Psoas muscle (tissue), 8 donors: ENCODE results near the gene BCKDHB. TPM values are rescaled to one million over a fixed set of nuclear protein-coding genes. Genes with fewer than 3 reads are reported as not detected.
"Not testable (repeated sequence)": the region's sequence is repeated elsewhere in the genome, so short reads cannot be mapped to it uniquely, and the experiment has no call there.

Experiments used
- ATAC-seq, 4 donors: fragments of 200-7000 bp; cut with Tn5 transposase; one replicate each; pipeline ENCODE4 v1.9.1; 2020; ENCODE audit warnings: moderate library complexity in 3 of 4, mild to moderate bottlenecking in 2 of 4
- DNase-seq, 2 donors: peaks; one replicate each; pipeline ENCODE4 v3.0.0-alpha.2; 2020
- H3K27ac ChIP-seq: fragments of 200-600 bp; one replicate; pipeline ENCODE4 v1.8.0; 2022
- H3K27me3 ChIP-seq, 3 donors: fragments of 200-600 bp in 1 of 3; one replicate each; pipeline versions ENCODE4 v1.6.1 to v1.8.0; 2013 to 2022; ENCODE audit warnings: low read length in 2 of 3, mild to moderate bottlenecking in 2 of 3, moderate library complexity in 1 of 3; ENCODE audit not compliant: insufficient read depth in 3 of 3
- H3K36me3 ChIP-seq, 2 donors: fragments of 200-600 bp in 1 of 2; one replicate each; pipeline versions ENCODE4 v1.6.1 to v1.8.0; 2013 to 2022; ENCODE audit warnings: low read depth in 1 of 2, mild to moderate bottlenecking in 1 of 2, moderate library complexity in 1 of 2; ENCODE audit not compliant: insufficient read depth in 1 of 2
- H3K4me1 ChIP-seq: fragments of 200-600 bp; one replicate; pipeline ENCODE4 v1.8.0; 2022
- H3K4me3 ChIP-seq: fragments of 200-600 bp; one replicate; pipeline ENCODE4 v1.8.0; 2022; ENCODE audit warnings: mild to moderate bottlenecking
- H3K9me3 ChIP-seq: fragments of 200-600 bp; one replicate; pipeline ENCODE4 v1.8.0; 2022
- WGBS, 3 donors: extraction: QIAGEN DNeasy Blood & Tissue Kit; methylation state at CpG; one replicate each; pipeline versions ENCODE4 v1.1.6 to v1.1.7; 2013; 5-methylcytosine and 5-hydroxymethylcytosine counted together
- intact Hi-C, 2 donors: fragments of 100-400 bp; cut with DNase I; formaldehyde crosslinking; loops; one replicate each; pipeline versions ENCODE4 v1.11.0 to v1.14.2; 2022
- polyA plus RNA-seq, 3 donors: library from polyadenylated mRNA; stranded (reverse); fragments of 200-250 nt; gene quantifications; one replicate each; pipeline ENCODE4 v1.2.3, GENCODE V29; 2013
- total RNA-seq, 4 donors: library from RNA; stranded (reverse); fragmentation: NEBNext Ultra II Directional in 2 of 4; extraction: Animal tissue kit (Norgen Biotek cat#: 25700) in 2 of 4; gene quantifications; one replicate each; pipeline versions ENCODE4 v1.2.1 to v1.2.4, GENCODE V29; 2021 to 2023
- TF ChIP-seq, protein P1 (sequence below): fragments of 200-600 bp; IDR thresholded peaks from one replicate; pipeline ENCODE4 v1.8.0; 2022; ENCODE audit warnings: antibody characterized with exemption
- donor health status: healthy with polysubstance abuse.
- donor health status: DM: no; HTN: no; CAD: no; lungs with moderate emphysema.
- donor health status: Bipolar disorder and iron deficiency.
- donor health status: healthy.
- donor health status: DM: yes; HTN: yes; CAD: no.
- donor health status: DM: no; HTN: no; CAD: no.
- donor health status: DM: no; HTN: no; CAD: no.
- donor health status: DM: yes; HTN: yes; CAD: no.

BCKDHB gene
- total and polyA plus RNA-seq, 7 donors = 3.2 to 13.9 (median 6.7) TPM

DNA sequence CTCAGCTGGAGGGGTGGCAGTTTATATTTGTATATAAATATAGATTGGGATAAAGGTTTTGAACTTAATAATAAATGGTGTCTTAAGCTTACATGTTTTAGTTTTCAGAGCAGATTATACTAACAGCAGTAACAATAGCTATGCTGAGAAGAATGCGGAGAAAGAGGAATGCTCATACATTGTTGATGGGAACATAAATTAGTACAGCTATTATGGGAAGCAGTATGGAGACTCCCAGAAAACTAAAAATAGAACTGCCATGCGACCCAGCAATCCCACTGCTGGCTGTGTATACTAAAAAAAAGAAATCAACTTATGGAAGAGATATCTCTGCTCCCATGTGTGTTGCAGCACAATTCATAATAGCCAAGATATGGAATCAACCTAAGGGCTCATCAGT is 127.9 kb downstream of the BCKDHB start:
- WGBS, 3 donors = 36 to 56% (median 45%) methylated on average over 2 of the region's 2 CpGs
- H3K4me1 ChIP-seq = peaks cover 13% of the 10 kb centered on the region
- ATAC-seq (no peak), DNase-seq (no peak)
- no peak overlapping the region for H3K27ac ChIP-seq
- no peak overlapping the region for H3K4me3 ChIP-seq
- H3K36me3 ChIP-seq = no peaks in the 10 kb centered on the region
- TF ChIP-seq, protein P1, sequence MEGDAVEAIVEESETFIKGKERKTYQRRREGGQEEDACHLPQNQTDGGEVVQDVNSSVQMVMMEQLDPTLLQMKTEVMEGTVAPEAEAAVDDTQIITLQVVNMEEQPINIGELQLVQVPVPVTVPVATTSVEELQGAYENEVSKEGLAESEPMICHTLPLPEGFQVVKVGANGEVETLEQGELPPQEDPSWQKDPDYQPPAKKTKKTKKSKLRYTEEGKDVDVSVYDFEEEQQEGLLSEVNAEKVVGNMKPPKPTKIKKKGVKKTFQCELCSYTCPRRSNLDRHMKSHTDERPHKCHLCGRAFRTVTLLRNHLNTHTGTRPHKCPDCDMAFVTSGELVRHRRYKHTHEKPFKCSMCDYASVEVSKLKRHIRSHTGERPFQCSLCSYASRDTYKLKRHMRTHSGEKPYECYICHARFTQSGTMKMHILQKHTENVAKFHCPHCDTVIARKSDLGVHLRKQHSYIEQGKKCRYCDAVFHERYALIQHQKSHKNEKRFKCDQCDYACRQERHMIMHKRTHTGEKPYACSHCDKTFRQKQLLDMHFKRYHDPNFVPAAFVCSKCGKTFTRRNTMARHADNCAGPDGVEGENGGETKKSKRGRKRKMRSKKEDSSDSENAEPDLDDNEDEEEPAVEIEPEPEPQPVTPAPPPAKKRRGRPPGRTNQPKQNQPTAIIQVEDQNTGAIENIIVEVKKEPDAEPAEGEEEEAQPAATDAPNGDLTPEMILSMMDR = no peak
- intact Hi-C loops = no loop called here
- no peaks in the 10 kb centered on the region for H3K9me3 ChIP-seq
- H3K27me3 ChIP-seq = no peaks in the 10 kb centered on the region

DNA sequence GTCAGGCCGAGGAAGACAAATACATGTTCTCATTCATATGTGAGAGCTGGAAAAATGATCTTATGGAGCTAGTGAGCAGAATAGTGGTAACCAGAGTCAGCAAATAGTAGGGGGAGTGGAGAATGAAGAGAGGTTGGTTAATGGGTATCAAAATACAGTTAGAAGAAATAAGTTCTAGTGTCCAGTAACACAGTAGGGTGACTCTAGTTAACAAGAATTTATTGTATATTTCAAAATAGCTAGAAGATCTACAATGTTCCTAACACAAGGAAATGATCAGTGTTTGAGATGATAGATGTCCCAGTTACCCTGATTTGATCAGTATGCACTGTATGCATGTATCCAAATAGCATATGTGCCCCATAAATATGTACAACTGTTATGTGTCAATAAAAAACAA is 128.4 kb downstream of the BCKDHB start:
- H3K4me1 ChIP-seq = peaks cover 13% of the 10 kb centered on the region
- no peaks in the 10 kb centered on the region for H3K27me3 ChIP-seq
- no peak overlapping the region for H3K4me3 ChIP-seq
- TF ChIP-seq, protein P1 = no peak
- no peak for DNase-seq
- H3K9me3 ChIP-seq = no peaks in the 10 kb centered on the region
- intact Hi-C loops = no loop called here
- WGBS, 3 donors = 33 to 84% (median 82%) methylated on average over 1 of the region's 1 CpG
- no peak for ATAC-seq
- no peaks in the 10 kb centered on the region for H3K36me3 ChIP-seq
- H3K27ac ChIP-seq = no peak overlapping the region

DNA sequence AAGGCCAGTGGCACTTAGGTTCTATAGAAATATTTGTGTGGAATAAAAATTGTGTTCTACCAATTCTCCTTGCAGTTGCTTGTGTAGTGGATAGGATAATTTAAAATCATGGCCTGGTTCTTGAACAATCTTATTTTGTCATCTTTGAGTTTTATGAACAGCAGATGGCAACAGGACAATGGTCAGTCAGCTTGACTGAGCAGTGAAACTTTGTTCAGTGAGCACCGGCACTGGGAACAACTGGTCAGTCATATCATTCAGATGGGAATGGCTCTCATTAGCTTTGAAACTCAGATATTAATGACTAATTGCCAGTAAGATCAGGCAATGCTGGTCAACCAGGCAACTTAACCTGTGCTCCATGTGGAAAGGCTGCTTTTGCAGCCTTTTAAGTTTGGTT is 129.2 kb downstream of the BCKDHB start:
- WGBS, 3 donors = 40 to 68% (median 42%) methylated on average over 1 of the region's 1 CpG
- no peak for ATAC-seq

DNA sequence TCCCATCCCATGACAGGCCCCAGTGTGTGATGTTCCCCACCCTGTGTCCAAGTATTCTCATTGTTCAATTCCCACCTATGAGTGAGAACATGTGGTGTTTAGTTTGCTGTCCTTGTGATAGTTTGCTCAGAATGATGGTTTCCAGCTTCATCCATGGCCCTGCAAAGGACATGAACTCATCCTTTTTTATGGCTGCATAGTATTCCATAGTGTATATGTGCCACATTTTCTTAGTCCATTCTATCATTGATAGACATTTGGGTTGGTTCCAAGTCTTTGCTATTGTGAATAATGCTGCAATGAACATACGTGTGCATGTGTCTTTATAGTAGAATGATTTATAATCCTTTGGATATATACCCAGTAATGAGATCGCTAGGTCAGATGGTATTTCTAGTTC is 132.3 kb downstream of the BCKDHB start:
- peaks cover 13% of the 10 kb centered on the region for H3K4me1 ChIP-seq
- WGBS, 3 donors = 94 to 98% (median 98%) methylated on average over 2 of the region's 2 CpGs
- H3K27me3 ChIP-seq, H3K36me3 ChIP-seq, intact Hi-C loops, ATAC-seq, DNase-seq, H3K27ac ChIP-seq, H3K9me3 ChIP-seq, H3K4me3 ChIP-seq: not testable (repeated sequence)

More for the DNA sequence above, 129.2 kb downstream of the BCKDHB start:
- H3K4me1 ChIP-seq = peaks cover 13% of the 10 kb centered on the region
- TF ChIP-seq, protein P1 = no peak
- H3K27me3 ChIP-seq = no peaks in the 10 kb centered on the region
- H3K36me3 ChIP-seq = no peaks in the 10 kb centered on the region
- no peaks in the 10 kb centered on the region for H3K9me3 ChIP-seq
- intact Hi-C loops = no loop called here
- no peak overlapping the region for H3K4me3 ChIP-seq
- no peak for DNase-seq
- H3K27ac ChIP-seq = no peak overlapping the region

DNA sequence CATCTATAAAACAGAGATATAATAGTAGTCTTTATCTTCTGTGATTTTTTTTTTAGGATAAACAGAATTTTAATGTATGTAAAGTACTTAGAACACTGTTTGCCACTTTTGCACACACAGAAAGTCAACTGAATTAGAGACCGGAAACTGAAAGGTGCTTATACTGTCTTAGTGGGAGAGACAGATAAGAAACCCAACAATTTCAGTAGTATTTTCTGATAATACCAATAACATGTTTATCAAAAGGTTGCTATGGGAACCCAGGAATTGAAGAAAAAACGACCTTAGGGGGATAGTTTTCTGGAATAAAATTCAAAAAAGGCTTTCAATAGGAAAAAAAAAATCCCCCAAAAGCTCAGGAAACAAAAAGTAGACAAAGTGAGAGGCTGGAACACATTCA is 138.6 kb downstream of the BCKDHB start:
- Histone ChIP-seq H3K27me3 (no peaks in the 10 kb centered on the region), H3K27ac (no peak overlapping the region), H3K36me3 (no peaks in the 10 kb centered on the region), H3K4me1 (no peaks in the 10 kb centered on the region), H3K9me3 (no peaks in the 10 kb centered on the region), H3K4me3 (no peak overlapping the region)
- ATAC-seq = no peak
- TF ChIP-seq, protein P1 = no peak
- WGBS, 3 donors = 64 to 79% (median 76%) methylated on average over 2 of the region's 2 CpGs
- intact Hi-C loops = no loop called here
- DNase-seq = no peak
